Measurements from ENCODE around the gene GABRQ. TPM values are rescaled to one million over a fixed set of nuclear protein-coding genes. Genes with fewer than 3 reads are reported as not detected.
A peak's percentile ranks its signal among the peaks of the same experiment; 100 is the strongest.
"Not testable (repeated sequence)": the region's sequence is repeated elsewhere in the genome, so short reads cannot be mapped to it uniquely, and the experiment has no call there.

GABRQ gene
- total RNA-seq, 2 donors from 2014 or later = not detected

DNA sequence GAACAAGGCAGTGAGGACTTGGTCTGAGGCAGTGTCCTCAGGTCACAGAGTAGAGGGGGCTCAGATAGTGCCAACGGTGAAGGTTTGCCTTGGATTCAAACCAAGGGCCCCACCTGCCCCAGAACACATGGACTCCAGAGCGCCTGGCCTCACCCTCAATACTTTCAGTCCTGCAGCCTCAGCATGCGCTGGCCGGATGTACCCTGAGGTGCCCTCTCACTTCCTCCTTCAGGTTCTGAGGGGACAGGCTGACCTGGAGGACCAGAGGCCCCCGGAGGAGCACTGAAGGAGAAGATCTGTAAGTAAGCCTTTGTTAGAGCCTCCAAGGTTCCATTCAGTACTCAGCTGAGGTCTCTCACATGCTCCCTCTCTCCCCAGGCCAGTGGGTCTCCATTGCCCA lies 62.7 kb downstream of the GABRQ start:
- H3K27me3 Mint-ChIP-seq, H3K27ac Mint-ChIP-seq, H3K4me3 Mint-ChIP-seq: not testable (repeated sequence)

GRCh38 chrX:152706500-152706899 lies 68.8 kb downstream of the GABRQ start:
- ATAC-seq = peak in 1 of 2 donors; percentile 11
- not testable (repeated sequence) for H3K4me3 Mint-ChIP-seq; H3K27me3 Mint-ChIP-seq; DNase-seq (ENCODE audit: low spot score); H3K4me1 Mint-ChIP-seq (ENCODE audit: low read depth in 2 of 2); H3K27ac Mint-ChIP-seq; H3K9me3 Mint-ChIP-seq; H3K36me3 Mint-ChIP-seq

More for the DNA sequence above, 62.7 kb downstream of the GABRQ start:
- peak in 1 of 2 donors; percentile 34 for ATAC-seq
- H3K36me3 Mint-ChIP-seq; H3K9me3 Mint-ChIP-seq; DNase-seq (ENCODE audit: low spot score); H3K4me1 Mint-ChIP-seq (ENCODE audit: low read depth in 2 of 2): not testable (repeated sequence)

Other genes with a start within 250 kb of the GABRQ start
- not detected for gene GABRA3, start 186.6 kb upstream of the GABRQ start, total RNA-seq
- not detected for gene MAGEA3, start 60.9 kb downstream of the GABRQ start, total RNA-seq
- gene CSAG2, start 71.4 kb downstream of the GABRQ start, total RNA-seq = not detected
- gene MAGEA2B, start 76.7 kb downstream of the GABRQ start, total RNA-seq = not detected
- not detected for gene CSAG1, start 95.8 kb downstream of the GABRQ start, total RNA-seq
- not detected for gene MAGEA12, start 95.9 kb downstream of the GABRQ start, total RNA-seq
- gene MAGEA2, start 115.9 kb downstream of the GABRQ start, total RNA-seq = not detected
- gene CSAG3, start 121.3 kb downstream of the GABRQ start, total RNA-seq = not detected
- gene MAGEA6, start 131.8 kb downstream of the GABRQ start, total RNA-seq = not detected
- gene CETN2, start 192.9 kb downstream of the GABRQ start, total RNA-seq = 10 to 100 TPM in 1 of 2 donors, 1 to 10 TPM in 1; 9.4 to 12.7 TPM
- gene NSDHL, start 193.2 kb downstream of the GABRQ start, total RNA-seq = 10 to 100 TPM; 21.1 to 22.2 TPM

Measured in natural killer cell treated with Interleukin-12 subunit alpha and Interleukin-12 subunit beta and Interleukin-15 and Interleukin-18, amount 100 ng/mL, for 72 hours (primary cell).